HG03139 (cell line): Measurements from ENCODE around the gene DYNC1I1.

Experiments
- ATAC-seq: cut with Tn5 transposase; IDR thresholded peaks from one replicate; pipeline ENCODE4 v1.9.1; 2021; ENCODE audit not compliant: unreplicated experiment

DYNC1I1 gene

DNA sequence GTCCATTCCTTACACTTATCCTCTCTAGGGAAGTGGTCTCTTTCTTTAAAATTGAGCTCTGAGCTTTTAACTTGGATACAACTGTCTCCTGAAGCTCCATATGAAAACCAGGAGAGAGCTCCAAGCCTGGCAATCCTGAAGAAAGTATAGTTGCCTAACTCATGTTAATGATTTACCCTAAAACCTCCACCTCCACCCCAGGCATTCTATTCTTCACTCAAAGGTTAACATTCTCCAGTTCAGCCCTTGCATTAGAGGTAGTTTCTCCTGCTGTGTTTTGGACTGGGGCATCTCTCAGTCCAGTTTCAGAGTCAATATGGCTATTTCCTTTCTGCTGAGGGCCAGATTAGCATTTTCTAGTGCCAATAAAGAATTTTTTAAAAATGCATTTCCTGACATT, 354.0 kb downstream of the DYNC1I1 start:
- no peak for ATAC-seq

DNA sequence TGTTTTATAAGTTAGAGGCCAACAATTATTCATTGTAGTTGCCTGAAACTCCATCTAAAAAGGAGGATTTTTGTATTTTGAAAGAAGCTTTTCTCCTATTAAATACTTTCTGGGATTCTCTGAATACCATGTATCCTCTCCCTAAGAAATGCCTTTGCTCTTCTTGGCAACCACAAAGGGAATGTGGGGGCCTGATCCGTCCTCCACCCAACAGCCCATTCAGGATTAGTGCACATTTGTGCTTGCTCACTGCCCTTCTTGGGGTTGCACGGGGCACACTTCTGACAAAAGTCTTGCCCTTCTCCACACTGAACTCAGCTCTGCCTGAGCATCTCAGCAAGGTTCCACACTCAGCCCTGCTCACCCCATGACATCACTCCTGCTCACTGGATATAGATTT, 355.4 kb downstream of the DYNC1I1 start:
- no peak for ATAC-seq

DNA sequence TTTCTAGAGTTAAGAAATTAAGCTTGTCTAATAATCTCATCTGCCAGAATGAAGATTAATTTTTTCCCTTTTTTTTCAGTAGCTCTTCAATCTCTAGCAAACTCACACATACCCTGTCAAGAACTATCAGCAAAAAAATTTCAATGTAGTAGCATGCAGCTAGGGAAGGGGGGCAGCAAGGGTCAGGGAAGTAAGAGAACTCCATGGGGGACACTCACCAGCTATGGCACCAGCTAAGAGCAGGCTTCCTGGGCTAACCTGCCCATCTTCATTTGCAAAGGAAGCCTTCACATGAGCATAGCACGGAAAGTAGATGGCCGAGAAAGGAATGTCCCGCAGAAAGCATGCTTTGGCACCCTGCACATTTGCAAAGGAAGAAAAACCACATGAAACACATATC, 359.2 kb downstream of the DYNC1I1 start:
- ATAC-seq, result no peak

DNA sequence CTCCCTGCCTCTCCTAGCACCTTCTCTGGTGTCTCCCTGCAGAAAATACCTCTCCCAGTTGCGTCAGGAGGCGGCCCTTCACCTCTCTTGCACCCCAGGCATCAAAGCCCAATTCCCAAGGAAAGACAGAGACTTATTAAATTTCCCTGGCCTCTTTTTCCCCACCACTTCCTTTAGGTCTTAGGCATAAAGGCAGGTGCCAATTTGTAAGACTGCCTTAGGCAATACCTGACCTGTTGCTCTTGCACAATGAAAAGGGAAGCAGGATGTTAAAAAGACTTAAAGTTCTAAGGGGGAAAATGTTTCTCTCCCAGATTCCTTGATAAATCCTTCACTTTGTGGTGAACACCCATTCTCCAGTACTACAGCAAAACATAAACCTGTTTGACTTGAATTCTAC, 362.9 kb downstream of the DYNC1I1 start:
- ATAC-seq, result no peak

DNA sequence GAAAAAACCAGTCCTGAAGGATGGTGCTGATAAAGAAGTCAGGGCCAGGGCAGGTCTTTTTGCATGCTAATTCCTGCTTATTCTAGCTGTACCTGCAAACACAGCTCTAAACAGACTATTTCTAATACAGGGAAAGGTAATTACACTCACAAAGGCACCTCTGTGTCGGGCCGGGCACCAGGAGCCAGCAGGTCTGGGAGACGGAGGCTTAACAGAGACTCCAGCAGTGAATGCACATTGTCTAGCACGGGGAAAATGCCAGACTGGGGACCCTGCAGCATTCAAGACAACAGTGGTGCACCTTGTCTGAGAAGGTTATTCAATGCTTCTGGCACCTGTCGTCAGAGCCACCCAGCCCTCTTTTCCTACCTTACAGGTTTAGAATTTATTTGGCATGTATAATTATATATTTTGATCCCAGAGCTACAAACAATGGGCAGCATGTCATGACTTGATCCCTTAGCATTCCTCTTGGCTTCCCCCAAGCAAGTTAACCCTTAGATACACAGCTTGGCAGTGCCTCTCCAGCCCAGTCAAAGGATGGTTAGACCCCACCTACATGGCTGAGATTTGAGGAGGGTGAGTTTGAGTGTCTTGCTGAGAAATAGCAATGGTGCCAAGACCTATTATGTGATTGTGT, 364.4 kb downstream of the DYNC1I1 start:
- no peak for ATAC-seq

DNA sequence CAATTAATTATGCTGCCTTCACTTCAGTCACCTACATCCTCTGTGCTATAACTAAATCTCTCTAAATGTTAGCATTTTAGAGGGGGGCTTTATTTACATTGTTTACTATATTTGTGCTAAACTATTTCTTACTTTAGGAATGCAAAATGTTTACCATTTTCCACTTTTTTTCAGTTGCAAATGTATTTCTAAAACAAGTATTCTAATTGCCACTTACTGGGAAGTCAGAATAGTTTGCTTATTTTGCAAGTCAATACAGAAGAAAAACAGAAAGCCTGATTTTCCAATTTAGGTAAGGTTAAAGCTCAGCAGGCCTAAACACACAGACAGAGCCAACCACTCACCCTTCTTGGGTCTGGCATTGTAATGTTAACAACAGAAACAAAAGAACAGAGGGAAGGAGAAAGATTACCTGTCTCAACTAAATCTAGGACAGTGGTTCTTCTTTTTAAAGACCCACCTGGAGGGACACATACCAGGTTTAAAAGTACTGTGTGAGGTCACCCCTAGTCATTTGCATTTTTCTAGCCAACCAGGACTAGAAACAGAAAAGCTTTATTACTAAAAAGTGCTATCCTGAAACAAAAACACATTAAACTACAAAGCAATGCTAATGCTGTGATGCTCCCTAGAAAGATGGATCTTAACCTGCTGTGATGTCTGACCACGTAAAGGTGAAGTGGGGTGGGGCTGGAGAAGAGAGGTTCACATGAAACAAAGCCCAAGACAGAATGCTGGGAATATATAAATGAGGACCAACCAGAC, 371.3 kb downstream of the DYNC1I1 start:
- no peak for ATAC-seq

DNA sequence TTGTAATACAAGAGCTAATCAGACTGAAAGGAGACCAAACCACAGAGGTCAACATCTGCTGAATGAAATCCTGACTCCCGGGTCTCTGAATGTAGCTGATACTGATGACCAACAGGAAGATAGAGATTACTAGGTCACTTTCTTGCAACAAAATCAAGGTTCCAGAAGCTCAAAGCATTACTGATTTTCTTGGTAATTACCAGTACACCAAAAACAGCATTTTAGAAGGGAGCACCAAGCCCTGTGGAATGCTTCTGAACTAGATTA, 371.8 kb downstream of the DYNC1I1 start:
- ATAC-seq, result no peak
